PC-3 (cell line): ENCODE measurements around the gene MYOF. TPM values are rescaled to one million over a fixed set of nuclear protein-coding genes. Genes with fewer than 3 reads are reported as not detected.

Source experiments
- ATAC-seq: fragments of 200-7000 bp; cut with Tn5 transposase; 2 replicates; pipeline ENCODE4 v1.9.1; 2020; ENCODE audit warnings: mild to moderate bottlenecking, moderate library complexity
- BruUV-seq: library from RNA; stranded (reverse); fragments of 400-500 nt; replicated peaks from 2 replicates; lab custom pipeline; 2021; lab: Mats Ljungman, UMichigan
- CTCF ChIA-PET: fragments of 300-600 bp; sonication (Branson Sonifier 250); formaldehyde crosslinking; loops from one replicate; lab custom pipeline; 2022; ENCODE audit warnings: antibody characterized with exemption; lab: Charles Lee
- POLR2A ChIA-PET: fragments of 300-600 bp; sonication (Branson Sonifier 250); formaldehyde crosslinking; loops from one replicate; lab custom pipeline; 2022; ENCODE audit warnings: antibody characterized with exemption; ENCODE audit not compliant: unreplicated experiment; lab: Charles Lee
- DNase-seq: peaks from one replicate; pipeline ENCODE4 v3.0.0-alpha.2; 2015
- H2AFZ ChIP-seq: fragments of 300-600 bp; sonication (generic); 2 replicates; pipeline ENCODE4 v1.6.0; 2016; ENCODE audit warnings: antibody characterized with exemption, low read length
- H3F3A ChIP-seq: fragments of 300-600 bp; sonication (generic); one replicate; pipeline ENCODE4 v1.6.0; 2017; ENCODE audit warnings: antibody characterized with exemption, low read length, control low read depth, mild to moderate bottlenecking; ENCODE audit not compliant: unreplicated experiment
- H3K27ac ChIP-seq: fragments of 300-600 bp; sonication (generic); 2 replicates; pipeline ENCODE4 v1.5.1; 2016; ENCODE audit warnings: mild to moderate bottlenecking, low read length
- H3K27me3 ChIP-seq: fragments of 300-600 bp; sonication (generic); 2 replicates; pipeline ENCODE4 v1.6.1; 2016; ENCODE audit warnings: low read length, mixed read lengths
- H3K36me3 ChIP-seq: fragments of 300-600 bp; sonication (generic); 2 replicates; pipeline ENCODE4 v1.6.1; 2016; ENCODE audit warnings: low read depth, mixed run types, low read length, mixed read lengths
- H3K4me1 ChIP-seq: fragments of 300-600 bp; sonication (generic); 2 replicates; pipeline ENCODE4 v1.5.1; 2016; ENCODE audit warnings: low read length; ENCODE audit not compliant: insufficient read depth
- H3K4me2 ChIP-seq: fragments of 300-600 bp; sonication (generic); 2 replicates; pipeline ENCODE4 v1.6.0; 2016; ENCODE audit warnings: low read length
- H3K4me3 ChIP-seq: fragments of 300-600 bp; sonication (generic); 2 replicates; pipeline ENCODE4 v1.5.1; 2016; ENCODE audit warnings: mild to moderate bottlenecking, low read length, mixed read lengths
- H3K79me2 ChIP-seq: fragments of 300-600 bp; sonication (generic); 2 replicates; pipeline ENCODE4 v1.6.1; 2017; ENCODE audit warnings: low read length, mixed read lengths
- H3K9ac ChIP-seq: fragments of 300-600 bp; sonication (generic); 2 replicates; pipeline ENCODE4 v1.6.0; 2016; ENCODE audit warnings: mild to moderate bottlenecking, low read length
- H3K9me2 ChIP-seq: fragments of 300-600 bp; sonication (generic); replicated peaks from 2 replicates; pipeline ENCODE4 v1.6.1; 2016; ENCODE audit warnings: mixed run types, low read length, mixed read lengths
- H3K9me3 ChIP-seq: fragments of 300-600 bp; sonication (generic); 2 replicates; pipeline ENCODE4 v1.6.1; 2016; ENCODE audit warnings: low read length, mixed read lengths
- H4K20me1 ChIP-seq: fragments of 300-600 bp; sonication (generic); 2 replicates; pipeline ENCODE4 v1.6.1; 2016; ENCODE audit warnings: low read length, mixed read lengths
- EZH2 ChIP-seq: fragments of 300-600 bp; sonication (generic); IDR thresholded peaks from one replicate; pipeline ENCODE4 v1.6.1; 2017; ENCODE audit warnings: antibody characterized with exemption, mild to moderate bottlenecking, low read length; ENCODE audit not compliant: unreplicated experiment
- EZH2phosphoT487 ChIP-seq: fragments of 300-600 bp; sonication (generic); IDR thresholded peaks from 2 replicates; pipeline ENCODE4 v1.6.1; 2018; ENCODE audit warnings: mild to moderate bottlenecking, antibody characterized with exemption, low read length, borderline replicate concordance
- intact Hi-C: fragments of 100-400 bp; cut with micrococcal nuclease; formaldehyde crosslinking; loops from 2 replicates; pipeline ENCODE4 v1.9.0; 2023
- total RNA-seq: library from RNA; depleted of rRNA; stranded (reverse); fragments of >200 nt; gene quantifications from 2 replicates; pipeline ENCODE4 v1.2.3, GENCODE V29; 2014
- TF ChIP-seq, protein P1 (sequence below): fragments of 300-600 bp; sonication (generic); conservative IDR thresholded peaks from 2 replicates; pipeline ENCODE4 v1.5.1; 2017; ENCODE audit warnings: antibody characterized with exemption, low read depth, mild to moderate bottlenecking, low read length

MYOF gene
- total RNA-seq, 1 experiment from 2014 or later: 174 TPM

DNA sequence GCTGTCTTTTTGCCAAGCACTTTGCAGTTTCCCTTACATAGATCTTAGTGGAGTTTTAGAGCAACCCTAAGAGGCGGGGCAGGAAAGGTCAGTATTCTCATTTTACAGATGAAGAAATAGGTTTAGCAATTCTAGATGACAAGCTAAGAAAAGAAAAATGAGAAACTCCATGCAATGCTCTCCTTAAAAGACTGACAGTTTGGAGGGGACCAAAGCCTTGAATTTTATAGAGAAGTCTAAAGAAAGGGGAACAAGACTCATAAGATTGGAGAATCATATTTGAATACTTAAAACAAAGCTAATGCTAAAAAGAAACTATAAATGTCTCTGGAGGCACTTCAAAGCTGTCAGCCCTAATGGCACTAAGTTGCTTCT lies 33.9 kb upstream of the MYOF start:
- no peak overlapping the region for H3K9ac ChIP-seq
- no peak overlapping the region for H3K27ac ChIP-seq
- no peak overlapping the region for H3K4me3 ChIP-seq
- no peaks in the 10 kb centered on the region for H3K27me3 ChIP-seq
- no peaks in the 10 kb centered on the region for H3F3A ChIP-seq
- CTCF ChIA-PET: no interaction called here
- H3K79me2 ChIP-seq: no peaks in the 10 kb centered on the region
- TF ChIP-seq, protein P1, sequence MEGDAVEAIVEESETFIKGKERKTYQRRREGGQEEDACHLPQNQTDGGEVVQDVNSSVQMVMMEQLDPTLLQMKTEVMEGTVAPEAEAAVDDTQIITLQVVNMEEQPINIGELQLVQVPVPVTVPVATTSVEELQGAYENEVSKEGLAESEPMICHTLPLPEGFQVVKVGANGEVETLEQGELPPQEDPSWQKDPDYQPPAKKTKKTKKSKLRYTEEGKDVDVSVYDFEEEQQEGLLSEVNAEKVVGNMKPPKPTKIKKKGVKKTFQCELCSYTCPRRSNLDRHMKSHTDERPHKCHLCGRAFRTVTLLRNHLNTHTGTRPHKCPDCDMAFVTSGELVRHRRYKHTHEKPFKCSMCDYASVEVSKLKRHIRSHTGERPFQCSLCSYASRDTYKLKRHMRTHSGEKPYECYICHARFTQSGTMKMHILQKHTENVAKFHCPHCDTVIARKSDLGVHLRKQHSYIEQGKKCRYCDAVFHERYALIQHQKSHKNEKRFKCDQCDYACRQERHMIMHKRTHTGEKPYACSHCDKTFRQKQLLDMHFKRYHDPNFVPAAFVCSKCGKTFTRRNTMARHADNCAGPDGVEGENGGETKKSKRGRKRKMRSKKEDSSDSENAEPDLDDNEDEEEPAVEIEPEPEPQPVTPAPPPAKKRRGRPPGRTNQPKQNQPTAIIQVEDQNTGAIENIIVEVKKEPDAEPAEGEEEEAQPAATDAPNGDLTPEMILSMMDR: no peak
- TF ChIP-seq EZH2phosphoT487 (no peak), EZH2 (no peak)
- H3K9me3 ChIP-seq: no peaks in the 10 kb centered on the region
- POLR2A ChIA-PET: no interaction called here
- intact Hi-C loops: no loop called here
- ATAC-seq (no peak), DNase-seq (no peak)
- H3K36me3 ChIP-seq: peaks cover 46% of the 10 kb centered on the region
- no peak overlapping the region for H2AFZ ChIP-seq
- no TSS peak for BruUV-seq
- no peaks in the 10 kb centered on the region for H4K20me1 ChIP-seq
- no peaks in the 10 kb centered on the region for H3K9me2 ChIP-seq
- H3K4me1 ChIP-seq: peaks cover 6% of the 10 kb centered on the region; the same call in 1 of the 2 replicates
- H3K4me2 ChIP-seq: no peak overlapping the region

DNA sequence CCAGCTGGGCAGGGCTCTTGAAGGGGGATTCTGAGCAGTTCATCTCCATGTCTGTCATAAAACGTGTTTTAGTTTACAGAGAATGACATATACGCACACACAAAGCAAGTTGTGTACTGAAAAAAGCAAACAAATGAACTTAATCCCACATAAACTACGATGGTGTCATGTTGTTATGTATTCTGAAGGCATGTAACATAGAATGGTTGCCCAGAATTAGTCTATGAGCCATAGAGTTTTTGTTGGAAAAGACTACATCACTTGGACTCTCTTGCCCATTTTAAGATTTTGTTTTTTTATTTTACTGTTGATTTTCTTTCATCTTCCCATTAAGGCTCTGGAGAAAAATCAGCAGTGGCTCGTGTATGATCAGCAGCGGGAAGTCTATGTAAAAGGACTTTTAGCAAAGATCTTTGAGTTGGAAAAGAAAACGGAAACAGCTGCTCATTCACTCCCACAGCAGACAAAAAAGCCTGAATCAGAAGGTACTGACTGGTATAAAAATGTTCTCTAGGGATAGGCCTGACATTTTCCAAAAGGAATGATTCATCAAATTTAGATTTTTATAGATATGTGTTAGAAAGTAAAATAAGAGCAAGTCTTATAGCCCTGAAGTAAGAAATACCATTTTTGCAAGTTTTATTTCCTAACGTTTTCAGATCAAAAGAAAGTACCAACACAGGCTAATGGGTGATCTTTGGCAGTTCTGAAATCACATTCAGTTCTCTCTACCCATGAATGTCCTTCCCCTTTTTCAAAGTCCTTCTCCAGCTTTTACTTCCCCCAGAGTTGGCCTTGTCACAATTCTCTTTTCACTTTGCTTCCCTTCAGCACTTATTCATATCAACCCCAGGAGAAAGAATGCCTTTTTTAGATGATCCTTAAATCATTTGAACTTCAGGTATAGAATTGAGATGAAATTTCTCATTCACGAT lies 33.2 kb upstream of the MYOF start:
- ATAC-seq (no peak), DNase-seq (no peak)
- Histone ChIP-seq H3K4me1 (peaks cover 6% of the 10 kb centered on the region; the same call in 1 of the 2 replicates), H3K27ac (no peak overlapping the region), H3K36me3 (peaks cover 43% of the 10 kb centered on the region), H3K79me2 (no peaks in the 10 kb centered on the region), H3F3A (no peaks in the 10 kb centered on the region), H3K9me3 (no peaks in the 10 kb centered on the region), H3K4me2 (no peak overlapping the region), H3K27me3 (no peaks in the 10 kb centered on the region), H3K9me2 (no peaks in the 10 kb centered on the region), H3K4me3 (no peak overlapping the region), H3K9ac (no peak overlapping the region), H4K20me1 (no peaks in the 10 kb centered on the region), H2AFZ (no peak overlapping the region)
- BruUV-seq: no TSS peak
- intact Hi-C loops: no loop called here
- POLR2A ChIA-PET: no interaction called here
- no peak for TF ChIP-seq EZH2phosphoT487
- no peak for TF ChIP-seq EZH2
- TF ChIP-seq, protein P1: no peak
- CTCF ChIA-PET: no interaction called here

DNA sequence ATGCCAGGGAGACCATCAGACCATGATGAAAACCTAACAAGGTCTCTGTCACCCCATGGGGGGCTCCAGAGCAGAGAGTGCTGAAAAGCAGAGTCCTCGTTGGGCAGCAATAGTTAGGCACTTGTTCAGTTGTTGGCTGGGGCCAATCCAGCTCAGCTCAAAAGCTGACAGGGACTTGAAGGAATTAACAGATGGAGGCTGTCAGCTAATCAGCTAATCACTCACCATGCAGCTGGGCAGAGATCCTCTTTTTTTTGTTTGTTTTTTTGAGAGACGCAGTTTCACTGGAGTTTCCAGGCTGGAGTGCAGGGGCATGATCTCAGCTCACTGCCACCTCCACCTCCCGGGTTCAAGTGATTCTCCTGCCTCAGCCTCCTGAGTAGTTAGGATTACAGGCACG lies 32.4 kb upstream of the MYOF start:
- Histone ChIP-seq H3K4me3 (no peak overlapping the region), H3K79me2 (no peaks in the 10 kb centered on the region)

More for the DNA sequence above, 32.4 kb upstream of the MYOF start:
- TF ChIP-seq EZH2phosphoT487 (no peak), EZH2 (no peak)
- TF ChIP-seq, protein P1: no peak
- Histone ChIP-seq H3K4me2 (no peak overlapping the region), H3K27me3 (no peaks in the 10 kb centered on the region), H3K27ac (no peak overlapping the region), H3K9me2 (no peaks in the 10 kb centered on the region), H2AFZ (no peak overlapping the region), H3K4me1 (peaks cover 6% of the 10 kb centered on the region; the same call in 1 of the 2 replicates), H3K9ac (no peak overlapping the region), H3K36me3 (peaks cover 37% of the 10 kb centered on the region), H3K9me3 (no peaks in the 10 kb centered on the region), H3F3A (no peaks in the 10 kb centered on the region), H4K20me1 (no peaks in the 10 kb centered on the region)
- ChIA-PET CTCF (no interaction called here), POLR2A (no interaction called here)
- DNase-seq (no peak), ATAC-seq (no peak)
- no TSS peak for BruUV-seq
- intact Hi-C loops: no loop called here
